Nephron (organoid): Measurements from ENCODE around the gene GMDS.
A peak's percentile ranks its signal among the peaks of the same experiment; 100 is the strongest.

ENCODE experiments used
- H3K27ac Mint-ChIP-seq, 3 experiments: 2 replicates each; pipeline ENCODE4 v1.8.0; 2020; ENCODE audit warnings: mixed read lengths in 3 of 3, mild to moderate bottlenecking in 2 of 3, moderate library complexity in 1 of 3
- H3K27me3 Mint-ChIP-seq: 2 replicates; pipeline ENCODE4 v1.8.0; 2021; ENCODE audit warnings: low read depth, mild to moderate bottlenecking, moderate library complexity, mixed read lengths
- H3K36me3 Mint-ChIP-seq: 2 replicates; pipeline ENCODE4 v1.8.0; 2020; ENCODE audit warnings: low read depth, mixed read lengths
- H3K4me1 Mint-ChIP-seq: 2 replicates; pipeline ENCODE4 v1.8.0; 2020; ENCODE audit warnings: mixed read lengths
- H3K4me3 Mint-ChIP-seq, 3 experiments: 2 replicates each; pipeline ENCODE4 v1.8.0; 2020; ENCODE audit warnings: mild to moderate bottlenecking in 3 of 3, mixed read lengths in 3 of 3, moderate library complexity in 2 of 3
- H3K9me3 Mint-ChIP-seq: 2 replicates; pipeline ENCODE4 v1.8.0; 2020; ENCODE audit warnings: mixed read lengths
- CTCF ChIP-seq, 3 experiments: fragments of 200-600 bp; sonication (generic); IDR thresholded peaks; one replicate each; pipeline ENCODE4 v1.5.0; 2021; ENCODE audit warnings: antibody characterized with exemption in 3 of 3; ENCODE audit not compliant: unreplicated experiment in 3 of 3

The GMDS gene

DNA sequence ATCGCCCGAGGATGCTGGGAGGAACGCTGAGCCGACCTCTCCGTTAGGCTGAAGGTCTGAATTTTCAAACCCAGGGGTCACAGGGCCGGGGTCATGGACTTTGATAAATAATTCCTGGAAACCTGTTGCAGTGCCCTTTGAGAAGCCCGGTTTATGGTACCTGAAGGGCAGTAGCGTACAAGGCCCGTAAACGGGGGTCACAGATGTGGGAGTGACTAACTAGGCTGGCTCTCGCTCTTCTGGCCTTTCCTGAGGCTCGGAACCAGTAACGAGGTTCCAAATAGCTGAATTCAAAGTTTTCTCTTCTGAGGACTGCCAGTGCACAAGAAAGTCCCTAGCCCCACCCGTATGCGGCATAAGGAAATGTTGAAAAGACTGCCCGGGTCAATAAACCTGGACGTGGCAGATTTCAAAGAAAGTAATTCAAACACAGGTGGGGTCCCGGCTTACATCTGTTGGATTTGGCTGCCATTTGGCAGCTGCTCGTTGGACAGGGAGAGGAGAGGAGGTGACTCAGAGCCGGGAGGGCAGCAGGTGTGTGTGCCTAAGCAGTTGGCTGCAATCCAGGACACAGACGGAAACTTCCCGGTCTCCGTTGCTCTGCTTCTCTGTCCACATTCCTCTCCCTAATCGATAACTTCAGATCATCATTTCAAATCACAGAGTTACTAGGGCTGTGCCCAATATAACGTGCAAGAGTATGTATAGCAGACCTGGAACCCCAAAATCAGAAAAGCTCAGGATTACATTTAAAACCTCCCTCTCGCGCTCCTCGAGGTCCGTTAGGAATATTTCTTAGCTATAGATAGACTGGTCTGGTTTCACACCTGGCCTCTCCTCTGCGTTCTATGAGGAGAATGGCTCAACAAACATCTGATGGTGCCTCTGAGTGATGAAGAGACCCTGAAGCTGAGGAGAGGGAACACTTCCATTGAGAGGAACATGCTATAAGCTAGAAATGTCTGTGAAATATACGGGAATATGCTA is 765 bp upstream of the GMDS start:
- Mint-ChIP-seq H3K36me3 (peaks cover 7% of the 10 kb centered on the region), H3K27ac (peak overlapping the region; percentile 76 to 93 (median 87)), H3K27me3 (peaks cover 5% of the 10 kb centered on the region), H3K4me1 (peaks cover 15% of the 10 kb centered on the region), H3K4me3 (peak overlapping the region; percentile 85 to 94 (median 94)), H3K9me3 (no peaks in the 10 kb centered on the region)
- TF ChIP-seq CTCF (IDR thresholded peaks at IDR 0.05; ENCODE audit: unreplicated experiment in 3 of 3) = no peak

- H3K27ac Mint-ChIP-seq = peak overlapping the region in 2 of 3 experiments; percentile 50 to 51
- TF ChIP-seq CTCF (IDR thresholded peaks at IDR 0.05; ENCODE audit: unreplicated experiment in 3 of 3) = no peak
- peaks cover 7% of the 10 kb centered on the region for H3K27me3 Mint-ChIP-seq
- H3K36me3 Mint-ChIP-seq = peaks cover 4% of the 10 kb centered on the region
- no peaks in the 10 kb centered on the region for H3K9me3 Mint-ChIP-seq
- H3K4me3 Mint-ChIP-seq = peak overlapping the region; percentile 89 to 91 (median 90)
- H3K4me1 Mint-ChIP-seq = peaks cover 15% of the 10 kb centered on the region
These were observed 923 bp downstream of the GMDS start for GRCh38 chr6:2244261-2245102.

DNA sequence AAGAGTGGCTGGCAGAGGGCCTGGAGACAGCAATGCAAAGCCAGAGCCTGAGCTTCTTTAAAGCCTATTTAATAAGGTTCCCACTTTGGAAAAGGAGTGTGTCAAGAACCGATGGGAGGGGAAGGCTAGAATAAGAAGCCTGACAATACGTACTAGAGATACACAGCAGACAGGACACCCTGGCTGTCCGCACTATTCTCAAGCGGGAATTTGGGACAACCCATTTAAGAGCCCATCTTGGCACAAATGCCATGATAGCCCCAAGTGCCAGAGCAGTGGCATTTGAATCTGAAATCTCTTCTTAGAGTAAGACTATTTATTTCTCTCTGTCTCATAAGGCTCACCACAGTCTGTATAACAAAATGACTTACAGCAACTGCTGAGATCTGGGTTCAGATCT is 3.1 kb downstream of the GMDS start:
- peaks cover 15% of the 10 kb centered on the region for H3K4me1 Mint-ChIP-seq
- peaks cover 11% of the 10 kb centered on the region for H3K27me3 Mint-ChIP-seq
- H3K27ac Mint-ChIP-seq = no peak overlapping the region
- no peak for TF ChIP-seq CTCF (IDR thresholded peaks at IDR 0.05; ENCODE audit: unreplicated experiment in 3 of 3)
- H3K4me3 Mint-ChIP-seq = peak overlapping the region; percentile 3 to 63 (median 63)
- no peaks in the 10 kb centered on the region for H3K36me3 Mint-ChIP-seq
- no peaks in the 10 kb centered on the region for H3K9me3 Mint-ChIP-seq

DNA sequence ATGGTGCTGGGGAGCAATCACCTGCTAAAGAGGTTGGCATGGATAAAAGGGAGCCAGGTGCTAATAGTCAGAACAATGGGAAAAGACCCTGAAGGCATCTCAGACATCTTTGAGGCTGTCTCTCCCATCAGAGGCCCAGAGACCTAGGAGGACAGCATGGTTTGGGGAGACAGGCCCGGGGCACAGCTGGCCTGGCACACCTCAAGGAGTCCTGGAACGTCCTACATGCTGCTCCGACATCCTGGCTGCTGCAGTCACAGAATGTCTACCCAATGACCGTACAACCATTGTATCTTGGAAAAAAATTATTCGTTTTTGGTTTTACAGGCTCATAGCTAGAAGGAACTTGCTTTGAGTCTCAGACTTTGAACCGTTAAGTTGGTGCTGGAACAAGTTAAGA is 4.4 kb downstream of the GMDS start:
- peak overlapping the region in 2 of 3 experiments; percentile 37 to 59 for H3K4me3 Mint-ChIP-seq
- no peak overlapping the region for H3K27ac Mint-ChIP-seq
- no peak for TF ChIP-seq CTCF (IDR thresholded peaks at IDR 0.05; ENCODE audit: unreplicated experiment in 3 of 3)
- no peaks in the 10 kb centered on the region for H3K36me3 Mint-ChIP-seq
- peaks cover 8% of the 10 kb centered on the region for H3K4me1 Mint-ChIP-seq
- H3K9me3 Mint-ChIP-seq = no peaks in the 10 kb centered on the region
- H3K27me3 Mint-ChIP-seq = peaks cover 8% of the 10 kb centered on the region

GRCh38 chr6:2237001-2237400 is 8.4 kb downstream of the GMDS start:
- Mint-ChIP-seq H3K4me3 (no peak overlapping the region), H3K36me3 (no peaks in the 10 kb centered on the region), H3K27ac (no peak overlapping the region), H3K9me3 (no peaks in the 10 kb centered on the region), H3K4me1 (no peaks in the 10 kb centered on the region), H3K27me3 (peaks cover 8% of the 10 kb centered on the region)
- no peak for TF ChIP-seq CTCF (IDR thresholded peaks at IDR 0.05; ENCODE audit: unreplicated experiment in 3 of 3)
